Loucy (cell line): ENCODE results near the gene ANO10.

Experiments
- EZH2phosphoT487 ChIP-seq: fragments of 200-600 bp; IDR thresholded peaks from 2 replicates; pipeline ENCODE4 v1.6.1; 2018; ENCODE audit warnings: antibody characterized with exemption, mild to moderate bottlenecking, moderate library complexity, borderline replicate concordance
- TF ChIP-seq, protein P1 (sequence below): fragments of 200-600 bp; sonication (generic); conservative IDR thresholded peaks from 2 replicates; pipeline ENCODE4 v1.5.1; 2014; ENCODE audit warnings: mild to moderate bottlenecking, antibody characterized with exemption, low read length

GRCh38 chr3:43627360-43627759 is 5.5 kb upstream of the ANO10 start:
- TF ChIP-seq, protein P1, sequence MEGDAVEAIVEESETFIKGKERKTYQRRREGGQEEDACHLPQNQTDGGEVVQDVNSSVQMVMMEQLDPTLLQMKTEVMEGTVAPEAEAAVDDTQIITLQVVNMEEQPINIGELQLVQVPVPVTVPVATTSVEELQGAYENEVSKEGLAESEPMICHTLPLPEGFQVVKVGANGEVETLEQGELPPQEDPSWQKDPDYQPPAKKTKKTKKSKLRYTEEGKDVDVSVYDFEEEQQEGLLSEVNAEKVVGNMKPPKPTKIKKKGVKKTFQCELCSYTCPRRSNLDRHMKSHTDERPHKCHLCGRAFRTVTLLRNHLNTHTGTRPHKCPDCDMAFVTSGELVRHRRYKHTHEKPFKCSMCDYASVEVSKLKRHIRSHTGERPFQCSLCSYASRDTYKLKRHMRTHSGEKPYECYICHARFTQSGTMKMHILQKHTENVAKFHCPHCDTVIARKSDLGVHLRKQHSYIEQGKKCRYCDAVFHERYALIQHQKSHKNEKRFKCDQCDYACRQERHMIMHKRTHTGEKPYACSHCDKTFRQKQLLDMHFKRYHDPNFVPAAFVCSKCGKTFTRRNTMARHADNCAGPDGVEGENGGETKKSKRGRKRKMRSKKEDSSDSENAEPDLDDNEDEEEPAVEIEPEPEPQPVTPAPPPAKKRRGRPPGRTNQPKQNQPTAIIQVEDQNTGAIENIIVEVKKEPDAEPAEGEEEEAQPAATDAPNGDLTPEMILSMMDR: no peak
- no peak for TF ChIP-seq EZH2phosphoT487
